A673 (cell line): ENCODE data around the gene ARPIN.

Experiments used
- CTCF ChIP-seq: fragments of 300-800, 200-600 bp; sonication (generic); conservative IDR thresholded peaks from 2 replicates; pipeline ENCODE4 v1.5.1; 2017; ENCODE audit warnings: low read depth, mild to moderate bottlenecking, antibody characterized with exemption, low read length, moderate library complexity, mixed read lengths
- EZH2 ChIP-seq: fragments of 200-600 bp; sonication (generic); IDR thresholded peaks from 2 replicates; pipeline ENCODE4 v1.6.1; 2017; ENCODE audit warnings: borderline replicate concordance, low read depth, mild to moderate bottlenecking, mixed read lengths, antibody characterized with exemption, low read length; ENCODE audit not compliant: poor library complexity, severe bottlenecking

DNA sequence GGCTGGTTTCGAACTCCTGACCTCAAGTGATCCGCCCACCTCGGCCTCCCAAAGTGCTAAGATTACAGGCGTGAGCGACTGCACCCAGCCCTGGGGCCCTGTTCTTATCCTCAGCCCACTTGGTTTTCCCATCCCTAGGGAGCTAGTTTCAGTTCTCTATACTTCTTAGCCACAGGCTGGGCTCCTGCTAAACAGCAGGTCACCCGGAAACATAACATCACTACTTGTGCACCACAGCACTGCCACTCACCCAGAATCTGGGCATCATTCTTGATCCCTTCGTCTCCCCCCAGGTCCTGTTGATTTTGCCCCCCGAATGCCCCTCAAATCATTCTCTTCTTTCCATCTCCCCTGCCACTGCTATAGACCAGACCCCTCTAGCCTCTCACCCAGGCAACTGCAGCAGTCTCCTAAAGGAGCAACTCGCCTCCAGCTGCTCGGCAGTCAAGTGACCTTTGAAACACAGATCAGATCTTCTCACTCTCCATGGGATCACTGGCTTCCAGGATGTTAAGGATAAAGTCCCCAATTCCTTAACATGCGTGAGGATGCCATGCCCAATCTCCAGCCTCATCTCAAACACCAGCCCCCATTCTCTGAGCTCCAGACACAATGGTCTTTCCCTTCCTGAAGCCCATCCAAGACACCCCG, 13.3 kb downstream of the ARPIN start:
- TF ChIP-seq CTCF = no peak
- TF ChIP-seq EZH2 = no peak
